DMS153 (cell line): ENCODE data around the gene FOXP1.

Experiments
- DNase-seq: peaks from one replicate; lab custom pipeline; 2025; lab: John Stamatoyannopoulos, UW

FOXP1 gene

DNA sequence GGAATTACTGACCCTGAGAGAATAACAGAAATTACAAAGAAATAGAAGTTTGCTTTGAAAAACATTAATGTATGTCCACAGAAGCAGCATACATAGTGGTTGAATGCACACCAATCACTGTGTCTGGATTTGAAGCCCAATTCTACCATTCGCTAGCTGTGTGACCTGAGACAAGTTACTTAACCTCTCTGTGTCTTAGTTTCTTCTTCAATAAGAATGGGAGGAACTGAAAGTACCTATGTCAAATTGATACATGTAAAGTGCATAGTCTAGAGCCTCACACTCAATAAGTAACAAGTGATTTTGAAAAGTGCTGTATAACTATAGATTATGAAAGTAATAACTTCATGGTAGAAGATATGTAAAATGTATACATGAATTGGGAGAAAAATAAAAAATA is 457.8 kb downstream of the FOXP1 start:
- DNase-seq = no peak

DNA sequence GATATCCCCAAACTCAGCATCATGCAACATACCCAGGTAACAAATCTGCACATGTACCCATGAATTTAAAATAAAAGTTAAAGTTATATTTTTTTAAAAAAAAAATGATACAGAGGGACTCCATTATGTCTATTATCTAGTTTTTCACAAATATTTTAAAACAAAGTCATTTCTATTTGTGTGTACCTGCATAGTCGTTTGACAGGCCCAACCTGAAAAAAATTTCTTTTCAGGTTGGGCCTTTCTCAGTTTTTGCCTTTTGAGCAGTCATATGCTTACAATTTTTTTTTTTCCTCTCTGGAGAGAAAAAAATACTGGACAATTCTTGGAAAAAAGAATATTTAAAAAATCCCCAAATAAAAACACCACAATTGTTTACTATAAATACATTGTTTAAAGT is 459.5 kb downstream of the FOXP1 start:
- no peak for DNase-seq

DNA sequence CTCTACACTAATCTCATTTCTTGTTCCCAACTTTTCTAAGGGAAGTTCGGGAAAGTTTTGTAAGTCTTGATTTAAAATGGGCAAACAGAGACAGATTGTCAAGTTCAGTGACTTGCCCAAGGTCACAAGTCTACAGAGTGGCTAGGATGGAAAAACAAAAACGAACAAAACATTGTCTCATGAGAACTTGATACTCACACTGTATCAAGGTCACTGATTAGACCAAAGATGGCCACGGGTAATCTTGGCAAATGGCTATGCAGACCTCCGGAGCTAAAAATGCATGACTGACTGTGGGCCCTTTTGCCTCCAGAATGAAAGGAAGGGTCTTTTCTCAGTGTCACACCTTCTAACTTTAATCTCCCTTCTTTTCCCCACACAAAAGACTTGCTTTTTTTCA is 460.9 kb downstream of the FOXP1 start:
- DNase-seq = no peak

DNA sequence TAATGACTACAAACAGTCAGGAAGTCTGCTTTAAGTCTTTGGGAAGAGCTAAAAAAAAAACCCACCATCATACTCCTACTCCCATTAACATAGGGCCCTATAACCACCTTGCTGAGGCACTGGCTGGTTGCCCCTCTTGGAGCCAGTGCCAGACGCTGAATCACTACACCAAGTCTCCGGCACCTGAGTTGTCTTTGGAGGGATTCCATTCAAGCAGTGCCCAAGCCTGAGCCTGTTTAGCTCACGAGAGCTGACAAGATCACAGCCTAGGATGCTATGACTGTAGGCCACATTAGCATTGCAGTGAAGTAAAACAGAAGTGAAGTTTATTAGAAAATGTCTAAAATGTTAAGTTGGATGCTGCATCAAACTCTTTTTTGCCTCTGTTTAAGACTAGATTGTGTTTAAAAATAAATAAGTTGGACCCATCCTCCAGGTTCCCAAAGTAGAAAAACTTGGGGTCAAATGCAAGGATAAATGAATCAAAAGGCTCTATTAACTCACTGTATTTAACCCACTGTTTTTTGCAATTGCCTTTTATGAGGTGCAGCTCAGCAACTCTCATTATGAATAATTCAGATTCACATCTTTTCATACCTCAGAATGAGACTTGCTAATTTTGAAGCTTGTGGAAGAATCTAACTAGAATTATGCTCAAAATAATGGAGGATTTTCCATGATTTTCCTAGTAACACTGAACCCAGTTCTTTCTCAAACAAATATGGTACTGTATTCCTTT is 461.9 kb downstream of the FOXP1 start:
- DNase-seq = no peak

DNA sequence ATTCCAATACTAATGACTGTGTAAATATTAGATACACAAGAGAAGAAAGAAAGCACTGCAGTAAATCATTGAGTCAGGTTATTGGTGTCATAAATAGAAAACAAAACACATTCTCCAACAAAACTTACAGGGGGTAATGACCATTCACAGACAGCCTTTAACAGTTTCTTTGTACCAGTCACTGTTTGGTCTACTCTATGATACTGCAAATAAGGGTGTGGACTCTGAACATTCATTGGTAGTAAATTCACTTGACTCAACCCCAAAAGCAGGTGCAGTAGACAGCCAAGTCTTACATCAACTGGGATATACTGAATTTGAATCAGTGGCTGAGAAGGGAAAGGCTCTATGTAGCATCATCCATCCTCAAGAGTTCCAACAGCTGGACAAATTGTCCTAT is 463.5 kb downstream of the FOXP1 start:
- DNase-seq = no peak

DNA sequence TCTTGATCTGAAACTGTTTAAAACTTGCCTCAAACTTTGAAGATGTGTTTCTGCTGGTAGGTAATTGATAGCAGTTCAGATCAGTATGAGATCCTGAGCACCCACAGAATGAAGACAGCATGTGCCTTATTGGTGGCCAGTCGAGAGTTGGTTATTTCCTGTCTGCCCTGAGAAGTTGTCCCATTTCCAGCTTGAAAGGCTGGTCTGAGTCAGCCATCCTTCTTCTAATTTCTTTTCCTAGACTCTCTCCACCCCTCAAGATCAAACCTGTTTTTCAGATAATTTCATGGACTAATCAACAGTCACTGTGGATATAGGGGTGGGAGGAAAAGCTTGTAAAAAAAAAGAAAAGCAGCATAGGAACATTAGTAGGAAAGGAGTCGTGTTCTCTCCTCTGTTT is 464.4 kb downstream of the FOXP1 start:
- no peak for DNase-seq

DNA sequence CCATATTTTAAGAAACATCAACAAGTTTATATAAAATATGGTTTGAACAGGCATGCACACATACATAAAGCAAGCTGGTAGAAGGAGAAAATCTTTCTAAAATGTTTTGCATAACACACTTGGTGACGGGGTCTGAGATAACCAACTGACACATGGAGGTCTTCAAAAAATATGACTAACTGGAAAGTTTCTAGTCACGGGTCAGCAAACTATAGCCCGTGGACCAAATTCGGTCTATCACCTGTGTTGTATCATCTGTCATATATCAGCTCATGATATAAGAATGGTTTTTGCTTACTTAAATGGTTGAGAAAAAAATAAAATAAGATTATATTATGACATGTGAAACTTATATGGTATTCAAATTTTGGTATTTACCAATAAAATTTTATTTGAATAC is 465.1 kb downstream of the FOXP1 start:
- DNase-seq = no peak

DNA sequence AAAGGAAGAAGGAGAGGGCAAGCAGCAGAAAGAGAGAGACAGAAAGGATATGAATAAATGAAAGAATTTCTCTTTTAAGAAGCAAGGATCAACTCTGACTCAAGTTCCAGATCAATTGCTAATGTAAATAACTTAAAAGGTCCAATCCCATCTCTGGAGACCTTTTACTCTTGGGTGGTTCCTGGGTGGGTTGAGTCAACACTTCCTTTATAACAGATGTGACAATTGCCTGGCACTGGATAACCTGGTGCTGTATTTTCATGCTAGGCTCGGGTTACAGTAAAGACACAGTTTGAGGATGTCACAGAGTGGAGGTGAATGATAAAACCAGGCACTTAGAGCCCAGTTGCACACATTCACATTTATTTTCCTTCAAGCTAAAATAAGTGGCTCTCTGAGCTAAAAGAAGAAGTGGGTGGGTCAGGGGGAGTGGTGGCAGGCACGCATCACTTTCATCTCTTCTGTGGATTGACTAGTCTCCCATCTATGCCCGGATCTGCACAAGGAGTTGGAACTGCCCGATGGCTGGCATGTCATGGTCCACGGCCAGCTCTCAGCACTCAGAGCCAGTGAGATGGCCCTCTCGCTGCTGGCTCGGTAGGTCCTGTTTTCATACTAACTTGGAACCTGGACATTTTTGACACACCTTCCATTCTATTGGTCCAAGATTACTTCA is 465.8 kb downstream of the FOXP1 start:
- DNase-seq = no peak

DNA sequence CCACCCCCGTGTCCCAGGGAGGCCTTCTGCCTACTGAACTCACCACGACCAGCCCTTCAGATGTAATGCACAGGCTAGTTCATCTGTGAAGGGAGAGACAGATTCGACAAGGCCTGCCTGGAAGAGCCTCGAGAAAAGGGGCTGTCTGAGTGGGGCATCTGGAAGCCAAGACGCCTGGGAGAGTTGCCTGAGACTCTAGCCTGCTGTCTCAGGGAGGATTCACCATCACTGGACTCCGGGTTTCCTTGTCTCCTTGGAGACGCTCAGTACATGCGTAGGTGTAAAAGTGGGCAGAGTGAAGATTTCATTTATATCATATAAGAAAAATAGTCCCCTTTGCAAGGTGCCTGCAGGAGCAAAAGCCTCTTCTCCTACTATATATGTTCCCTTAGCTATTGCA is 468.9 kb downstream of the FOXP1 start:
- DNase-seq = no peak

DNA sequence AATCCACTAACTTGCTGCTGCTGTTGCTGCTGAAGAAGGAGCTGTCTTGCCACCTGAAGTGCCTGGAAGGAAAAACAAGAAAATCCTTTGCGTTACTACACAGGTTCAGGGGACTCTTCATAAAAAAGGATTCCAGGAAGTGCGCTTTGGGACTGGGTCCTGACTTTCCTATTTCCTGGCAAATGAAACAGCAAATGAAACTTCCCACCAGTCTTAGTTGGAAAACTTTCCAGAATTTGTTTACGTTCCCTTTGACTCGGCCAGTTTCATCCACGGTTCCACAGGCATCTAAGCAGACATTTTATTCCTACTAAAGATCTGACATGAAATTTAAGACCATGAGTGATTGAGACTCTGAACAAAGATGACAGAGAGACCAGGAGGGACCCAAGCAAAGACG is 471.0 kb downstream of the FOXP1 start:
- no peak for DNase-seq

DNA sequence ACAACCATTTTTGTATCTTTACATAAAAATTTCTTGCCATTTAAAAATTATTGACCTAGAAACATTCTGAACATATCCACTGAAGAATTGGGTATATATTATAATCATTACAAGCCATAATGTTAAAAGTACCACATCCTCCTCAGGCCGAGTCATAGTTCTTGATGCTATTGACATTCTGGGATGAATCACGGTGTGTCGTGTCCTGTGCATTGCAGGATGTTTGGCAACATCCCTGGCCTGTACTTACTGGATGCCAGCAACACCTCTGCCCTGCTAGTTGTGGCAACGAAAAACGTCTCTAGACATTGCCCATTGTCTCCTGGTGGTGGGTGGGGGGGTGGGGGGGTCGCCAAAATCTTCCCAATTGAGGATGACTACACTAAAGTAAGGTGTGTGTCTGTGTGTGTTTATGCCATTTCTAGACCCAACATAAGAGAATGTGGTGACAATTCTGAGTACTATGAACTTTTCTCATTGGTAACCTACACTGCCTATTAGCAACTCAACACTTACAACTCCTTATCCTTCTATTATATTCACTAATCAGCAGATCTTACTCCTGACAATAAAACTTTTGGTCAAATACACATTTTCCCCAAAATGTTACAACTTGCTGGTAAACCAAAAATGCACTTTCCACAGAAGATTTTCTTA is 471.6 kb downstream of the FOXP1 start:
- DNase-seq = no peak

DNA sequence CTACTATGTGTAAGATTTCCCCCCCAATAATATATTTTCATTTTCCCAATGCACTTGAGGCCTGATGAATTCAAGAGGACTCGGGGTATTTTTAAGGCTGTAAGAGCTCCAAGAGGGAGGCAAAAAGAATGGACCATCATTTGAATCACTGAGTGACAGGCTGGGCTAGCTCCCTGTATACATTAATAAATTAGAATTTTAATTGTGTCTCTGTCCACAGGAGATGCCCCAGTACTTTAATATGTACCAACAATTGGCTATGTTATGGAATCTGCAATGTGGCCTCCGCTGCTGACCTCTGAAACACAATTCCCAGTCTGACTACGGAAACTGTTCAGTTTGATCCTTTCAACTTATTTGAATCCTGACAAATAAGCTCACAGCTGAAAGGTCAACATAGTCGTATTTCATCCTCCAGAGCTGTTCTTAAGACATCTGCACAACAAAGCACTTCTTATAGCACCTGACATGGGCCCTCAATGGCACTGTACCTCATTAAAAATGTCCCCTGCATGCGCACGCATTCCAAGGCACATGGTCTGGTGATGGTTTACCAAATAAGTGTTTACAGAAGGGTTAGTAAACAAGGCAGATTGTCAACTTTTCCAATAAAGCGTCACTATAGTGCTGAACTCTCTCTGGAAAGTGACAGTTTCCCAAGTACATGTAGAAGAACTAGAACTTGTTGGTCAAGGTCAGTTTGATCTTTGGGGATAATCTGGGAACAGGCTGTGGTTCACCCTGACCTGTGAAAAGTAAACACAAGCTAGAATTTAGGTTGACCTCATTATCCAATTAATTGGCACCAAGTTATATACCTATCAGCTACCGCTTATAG is 472.9 kb downstream of the FOXP1 start:
- DNase-seq = no peak

DNA sequence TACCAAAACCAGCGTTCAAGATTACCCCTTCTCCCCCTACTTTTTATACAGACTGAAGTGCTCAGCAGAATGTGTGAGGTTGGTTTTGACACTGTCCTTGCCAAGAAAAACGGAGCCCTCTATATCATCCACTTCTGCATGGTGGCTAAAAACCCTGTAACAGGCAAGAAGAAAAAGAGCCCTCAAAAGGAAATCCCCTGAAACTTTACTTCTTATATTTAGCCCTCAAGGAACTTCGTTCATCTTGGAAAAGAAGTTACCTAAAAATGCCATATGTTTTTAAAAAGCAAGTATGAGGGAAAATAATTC is 473.6 kb downstream of the FOXP1 start:
- DNase-seq = no peak

DNA sequence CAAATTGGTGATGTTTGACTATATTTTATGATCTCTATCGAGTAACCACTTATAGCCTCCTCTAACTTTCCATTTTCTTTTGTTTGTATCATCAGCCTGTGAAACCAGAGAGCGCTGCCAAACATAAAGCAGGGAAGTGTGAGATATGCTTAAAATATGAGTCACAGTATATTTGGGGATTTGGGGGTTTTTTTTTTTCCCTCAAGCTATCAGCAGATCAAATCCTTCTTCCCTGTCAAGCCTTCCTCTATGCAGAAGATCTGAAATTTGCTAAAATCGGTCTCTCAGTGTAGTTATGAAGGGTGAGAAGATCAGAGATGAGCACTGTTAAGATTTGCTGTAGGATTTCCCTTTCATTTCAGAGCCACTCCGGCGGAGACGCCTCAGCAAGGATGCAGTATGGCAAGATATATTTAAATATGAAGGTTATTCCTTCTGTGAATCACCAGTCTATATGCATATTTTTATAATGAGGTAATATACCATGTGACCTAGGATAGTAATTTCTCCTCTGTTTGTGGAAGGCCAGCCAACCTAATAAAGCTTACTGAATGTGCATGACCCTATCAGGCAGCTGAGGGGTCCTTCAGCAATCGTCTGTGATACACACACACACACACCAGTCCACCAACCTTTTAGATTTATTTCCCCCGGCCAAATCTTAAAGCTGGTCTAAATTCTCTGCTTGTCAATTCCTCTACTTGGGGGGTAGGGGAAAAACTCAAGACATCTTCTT is 474.1 kb downstream of the FOXP1 start:
- DNase-seq = no peak

DNA sequence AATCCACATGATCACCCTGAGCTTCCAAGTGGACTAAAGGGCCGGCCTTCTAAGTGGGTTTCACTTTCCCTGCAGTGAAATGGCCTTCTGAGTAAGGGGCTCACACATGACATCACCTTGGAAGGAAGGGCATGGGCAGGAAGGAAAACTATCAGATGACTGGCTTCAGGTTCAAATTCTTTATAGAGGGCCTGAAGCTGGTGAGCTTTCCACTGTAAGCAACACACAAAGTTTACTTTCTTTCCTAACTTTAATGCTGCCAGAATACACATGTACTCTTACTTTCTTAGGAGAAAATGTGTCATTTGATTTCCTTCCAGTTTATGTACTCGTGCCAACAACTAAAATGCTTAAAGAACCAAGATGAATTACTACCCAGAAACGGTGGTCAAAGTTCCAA is 475.6 kb downstream of the FOXP1 start:
- no peak for DNase-seq

DNA sequence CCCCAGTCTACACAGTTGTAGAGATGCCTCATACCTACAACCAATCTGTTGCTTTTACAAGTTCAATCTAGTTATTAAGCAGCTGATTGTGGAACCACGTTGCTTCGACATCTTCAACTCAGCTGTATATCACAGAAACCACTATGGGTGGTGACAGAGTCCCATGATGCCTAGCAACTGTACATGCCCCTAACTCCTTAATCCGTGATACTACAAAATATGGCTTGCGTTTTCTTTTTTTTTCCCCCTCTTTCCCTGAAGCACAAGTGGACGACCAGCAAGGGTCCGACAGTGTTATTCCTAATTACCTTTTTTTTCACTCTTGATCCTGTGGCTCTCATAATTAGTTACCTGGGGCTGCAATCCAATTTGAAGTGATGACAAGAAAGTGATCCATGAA is 478.6 kb downstream of the FOXP1 start:
- no peak for DNase-seq

DNA sequence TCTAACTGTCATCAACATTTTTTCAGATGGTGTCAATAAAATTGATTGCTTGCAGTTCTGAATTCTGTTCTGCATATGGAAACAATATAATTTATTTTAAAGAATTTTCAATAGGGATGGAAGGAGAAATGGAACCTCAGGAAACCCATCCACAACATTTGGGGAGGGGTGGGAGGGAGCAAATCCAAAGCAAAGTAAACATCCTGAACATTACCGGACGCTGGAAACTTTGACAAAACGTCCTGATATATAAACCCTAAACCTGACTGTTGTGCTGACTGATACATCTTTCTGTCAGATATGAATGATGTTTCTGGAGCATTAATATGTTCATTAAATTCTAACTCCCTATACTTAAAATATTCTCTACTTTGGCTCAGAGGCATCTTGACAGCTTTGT is 479.0 kb downstream of the FOXP1 start:
- DNase-seq = no peak

DNA sequence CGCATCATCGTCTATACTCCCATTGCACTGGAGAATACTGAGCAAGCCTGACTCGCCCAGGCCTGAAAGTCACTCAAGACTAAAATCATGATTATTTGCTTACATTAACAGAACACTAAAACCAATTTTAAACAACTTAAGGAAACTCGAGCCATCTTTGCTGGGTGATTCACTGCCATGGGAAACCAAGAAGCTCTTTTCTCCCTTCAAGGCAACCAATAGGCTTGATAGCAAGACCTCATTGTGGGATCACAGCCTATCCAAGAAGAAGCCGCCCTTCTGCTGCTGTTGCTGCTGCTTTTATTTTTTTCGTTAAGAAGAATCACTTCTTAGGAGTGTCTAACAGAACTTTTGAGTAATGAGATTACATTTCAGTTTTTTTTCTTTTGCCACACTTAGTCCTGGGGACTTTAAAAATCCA is 479.4 kb downstream of the FOXP1 start:
- DNase-seq = no peak

DNA sequence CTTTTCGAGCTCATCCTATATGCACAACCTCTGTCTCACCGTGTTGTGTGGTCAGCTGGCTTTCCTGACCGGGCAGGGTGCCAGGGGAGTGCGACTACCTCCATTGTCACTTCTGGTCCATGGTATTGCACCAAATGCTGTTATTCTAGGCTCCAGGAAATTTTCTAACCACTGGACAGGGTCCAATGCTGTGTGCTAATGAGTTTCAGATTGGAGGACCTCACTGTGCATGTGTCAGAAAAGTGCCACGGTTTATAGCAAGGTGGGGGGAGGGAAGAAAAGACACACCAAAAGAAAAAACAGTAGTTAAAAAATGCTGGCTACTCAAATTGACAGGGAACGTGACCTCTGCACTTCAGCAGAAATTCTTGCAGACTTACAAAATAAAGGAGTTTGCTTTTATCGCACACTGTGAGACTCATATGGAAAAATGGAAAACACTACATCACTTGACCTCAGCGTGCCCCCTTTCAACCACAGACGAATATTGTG is 480.1 kb downstream of the FOXP1 start:
- DNase-seq = peak; percentile 18

DNA sequence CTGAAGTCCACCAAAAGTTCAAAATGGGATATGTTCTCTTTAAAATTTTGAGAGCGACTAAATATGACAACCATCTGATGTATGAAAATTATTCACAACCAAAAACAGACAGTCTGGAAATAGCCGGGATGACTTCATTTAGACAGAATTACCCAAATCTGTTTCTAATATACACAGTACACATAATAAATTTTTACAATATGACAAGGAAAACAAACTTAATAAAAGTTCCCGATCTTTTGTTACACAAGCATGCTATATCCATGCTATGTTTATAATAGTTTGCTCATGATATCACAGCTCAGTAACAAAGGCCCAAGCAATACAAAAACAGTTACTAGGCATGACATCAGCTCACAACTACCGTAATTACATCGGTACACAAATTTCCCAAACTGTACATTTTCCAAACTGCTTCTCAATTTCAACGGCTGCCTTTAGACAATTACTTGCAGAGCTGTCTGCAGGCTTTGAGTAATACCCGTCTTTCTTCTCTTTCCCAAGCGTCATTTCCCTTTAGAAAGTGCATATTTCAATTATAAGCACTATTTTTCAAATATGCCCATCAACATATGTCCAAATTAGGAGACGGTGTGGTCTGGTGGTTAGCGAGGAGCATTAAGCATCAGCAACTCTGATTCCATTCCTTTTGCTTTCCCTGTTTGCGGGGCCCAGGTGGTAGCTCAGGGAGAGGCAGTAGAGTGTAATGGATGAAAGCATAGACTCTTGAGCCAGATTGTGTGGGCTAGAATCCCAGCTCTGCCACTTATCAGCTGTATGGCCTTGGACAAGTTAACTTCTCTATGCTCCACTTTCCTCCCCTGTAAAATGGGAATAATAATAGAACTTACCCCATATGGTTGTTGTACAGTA is 481.2 kb downstream of the FOXP1 start:
- DNase-seq = no peak

DNA sequence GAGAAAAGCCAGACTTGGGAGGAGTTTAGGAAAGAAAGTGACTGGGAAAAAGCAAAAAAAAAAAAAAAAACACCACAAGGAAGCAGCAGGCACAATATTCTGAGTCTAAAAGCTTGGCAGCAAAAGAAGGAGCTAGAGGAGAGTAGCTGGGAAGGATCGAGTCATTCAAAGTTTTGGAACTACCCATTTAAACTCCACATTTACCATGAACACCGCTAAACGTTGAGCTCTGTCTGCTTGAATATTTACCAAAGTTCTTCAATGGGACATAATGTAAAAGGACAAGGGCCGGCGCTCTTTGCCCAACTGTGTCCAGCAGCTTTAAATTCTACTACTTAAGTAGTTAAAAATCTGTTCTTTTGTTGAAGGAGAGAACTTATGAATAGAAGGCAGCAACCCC is 481.9 kb downstream of the FOXP1 start:
- no peak for DNase-seq
